Activated B cell treated with CpG ODN at 0.5 μM for 24 hours (primary cell): ENCODE measurements around the gene EPHA1. TPM values are rescaled to one million over a fixed set of nuclear protein-coding genes. Genes with fewer than 3 reads are reported as not detected.

Experiments used
- ATAC-seq: fragments of 200-7000 bp; cut with Tn5 transposase; one replicate; pipeline ENCODE4 v1.10.0; 2021; ENCODE audit warnings: low read depth, mild to moderate bottlenecking, moderate library complexity
- CTCF ChIA-PET: fragments of 350-600 bp; sonication (Branson Sonifier 250); formaldehyde crosslinking; loops from one replicate; lab custom pipeline; 2021; ENCODE audit warnings: antibody characterized with exemption; lab: Charles Lee
- POLR2A ChIA-PET: fragments of 350-600 bp; sonication (Branson Sonifier 250); formaldehyde crosslinking; loops from one replicate; lab custom pipeline; 2021; ENCODE audit warnings: antibody characterized with exemption; lab: Charles Lee
- DNase-seq: peaks from one replicate; pipeline ENCODE4 v3.0.0; 2022
- H3K27ac Mint-ChIP-seq: one replicate; pipeline ENCODE4 v1.8.0; 2020; ENCODE audit warnings: mixed read lengths
- H3K27me3 Mint-ChIP-seq: one replicate; pipeline ENCODE4 v1.8.0; 2021; ENCODE audit warnings: mixed read lengths
- H3K36me3 Mint-ChIP-seq: one replicate; pipeline ENCODE4 v1.8.0; 2021; ENCODE audit warnings: low read depth, mixed read lengths
- H3K4me1 Mint-ChIP-seq: one replicate; pipeline ENCODE4 v1.8.0; 2021; ENCODE audit warnings: mixed read lengths
- H3K4me3 Mint-ChIP-seq: one replicate; pipeline ENCODE4 v1.8.0; 2020; ENCODE audit warnings: mild to moderate bottlenecking, mixed read lengths
- H3K9me3 Mint-ChIP-seq: one replicate; pipeline ENCODE4 v1.8.0; 2020; ENCODE audit warnings: mixed read lengths
- CTCF ChIP-seq: fragments of 200-600 bp; IDR thresholded peaks from one replicate; pipeline ENCODE4 v1.8.0; 2022; ENCODE audit warnings: antibody characterized with exemption, mild to moderate bottlenecking
- intact Hi-C: fragments of 100-400 bp; cut with micrococcal nuclease; formaldehyde crosslinking; loops from one replicate; pipeline ENCODE4 v1.15.1; 2024
- total RNA-seq: library from RNA; stranded (reverse); gene quantifications from 2 replicates; pipeline ENCODE4 v1.2.3, GENCODE V29; 2022

Gene EPHA1
- total RNA-seq, 1 donor from 2014 or later, result not detected

DNA sequence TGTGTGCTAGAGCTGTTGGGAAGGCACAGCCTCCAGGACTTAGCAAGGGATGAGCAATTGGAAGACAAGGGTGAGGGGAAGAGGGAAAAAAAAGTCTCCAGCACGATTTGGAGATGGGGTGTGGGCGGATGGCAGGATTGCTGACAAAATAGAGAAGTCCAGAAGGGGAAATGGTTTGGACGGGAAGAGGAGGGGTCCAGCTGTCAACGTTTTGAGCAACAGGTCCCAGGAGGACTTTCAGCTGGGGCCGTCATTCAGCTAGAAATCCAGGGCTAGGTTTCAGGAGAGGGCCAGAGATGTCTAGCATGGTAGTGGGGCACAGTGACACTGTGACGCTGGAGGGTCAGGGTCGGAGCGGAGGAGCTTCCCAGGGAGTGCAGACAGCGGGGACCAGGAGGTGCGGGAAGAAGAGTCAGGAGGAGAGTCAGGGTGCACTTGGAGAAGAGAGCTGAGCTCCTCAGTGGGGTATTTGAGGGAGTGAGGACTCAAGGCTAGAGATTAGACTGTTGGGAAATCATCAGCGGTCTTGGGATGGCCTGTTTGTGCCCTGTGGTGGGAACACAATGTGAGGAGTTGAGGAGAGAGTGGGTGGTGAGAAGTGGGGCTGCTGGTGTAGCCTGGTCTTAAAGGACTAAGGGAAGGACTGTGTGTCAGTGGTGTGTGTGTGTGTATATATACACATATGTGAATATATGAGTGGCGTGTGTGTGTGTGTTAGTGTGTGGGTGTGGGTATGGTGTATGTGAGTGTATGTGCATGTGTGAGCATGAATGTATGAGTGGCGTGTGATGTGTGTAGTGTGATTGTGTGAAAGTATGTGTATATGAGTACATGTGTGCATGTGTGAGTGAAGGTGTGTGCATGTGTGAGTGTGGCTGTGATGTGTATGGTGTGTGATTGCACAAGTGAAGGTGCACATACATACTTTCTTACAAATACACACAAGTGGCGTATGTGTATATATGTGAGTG, 23.7 kb downstream of the EPHA1 start:
- no peaks in the 10 kb centered on the region for H3K27me3 Mint-ChIP-seq
- DNase-seq (no peak), ATAC-seq (no peak)
- peaks cover 17% of the 10 kb centered on the region for H3K36me3 Mint-ChIP-seq
- H3K4me1 Mint-ChIP-seq, result peaks cover 9% of the 10 kb centered on the region
- ChIA-PET CTCF (interaction anchor here (0.7 to 1.9 kb wide), 4 partner anchors 30 to 170 kb away, joined by 3 to 9 read pairs (median 4); no protein-coding TSS in a partner anchor), POLR2A (interaction anchor here (0.6 to 1.5 kb wide), 3 partner anchors 10 to 60 kb away, joined by 3 to 6 read pairs (median 4); no protein-coding TSS in a partner anchor)
- no peak for TF ChIP-seq CTCF
- H3K27ac Mint-ChIP-seq, result no peak overlapping the region
- intact Hi-C loops, result loop anchor here (5.0 to 10.0 kb wide), 5 partner anchors 38 to 1450 kb away; partner anchors contain the start of gene TPK1
- no peak overlapping the region for H3K4me3 Mint-ChIP-seq
- no peaks in the 10 kb centered on the region for H3K9me3 Mint-ChIP-seq

DNA sequence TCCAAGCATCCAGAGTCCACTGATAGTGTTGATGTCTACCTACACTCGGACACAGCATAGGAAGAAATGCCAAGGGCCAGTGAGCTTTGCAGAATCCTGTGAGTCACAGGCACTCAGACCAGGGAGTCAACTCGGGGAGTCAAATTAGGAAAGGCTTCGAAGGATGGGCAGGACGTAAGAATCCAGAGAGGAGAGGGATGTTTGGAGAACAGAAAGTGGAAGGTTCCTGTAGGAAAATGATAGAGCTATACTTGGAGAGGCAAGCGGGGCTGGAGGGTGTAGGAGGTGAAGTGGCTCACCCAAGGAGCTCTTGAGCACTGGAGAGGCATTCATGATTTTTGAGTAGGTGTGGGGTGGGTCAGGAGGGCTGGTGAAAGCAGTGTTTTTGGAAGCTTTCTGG, 24.5 kb downstream of the EPHA1 start:
- H3K27me3 Mint-ChIP-seq, result no peaks in the 10 kb centered on the region

GRCh38 chr7:143383642-143383957, 25.1 kb downstream of the EPHA1 start:
- H3K4me3 Mint-ChIP-seq, result peak overlapping the region; percentile 8
- ATAC-seq (no peak), DNase-seq (no peak)
- TF ChIP-seq CTCF, result no peak
- no peaks in the 10 kb centered on the region for H3K27me3 Mint-ChIP-seq
- peaks cover 21% of the 10 kb centered on the region for H3K4me1 Mint-ChIP-seq
- intact Hi-C loops, result loop anchor here (5.0 to 10.0 kb wide), 5 partner anchors 36 to 1451 kb away; partner anchors contain the start of gene TPK1
- ChIA-PET POLR2A (interaction anchor here (0.9 to 1.5 kb wide), 2 partner anchors 8 to 58 kb away, joined by 3 to 6 read pairs; no protein-coding TSS in a partner anchor), CTCF (interaction anchor here (1.9 kb wide), 1 partner anchor 143 kb away, joined by 9 read pairs; no protein-coding TSS in a partner anchor)
- no peaks in the 10 kb centered on the region for H3K9me3 Mint-ChIP-seq
- no peak overlapping the region for H3K27ac Mint-ChIP-seq
- peaks cover 6% of the 10 kb centered on the region for H3K36me3 Mint-ChIP-seq

More for the DNA sequence above, 24.5 kb downstream of the EPHA1 start:
- Mint-ChIP-seq H3K27ac (no peak overlapping the region), H3K9me3 (no peaks in the 10 kb centered on the region), H3K4me3 (no peak overlapping the region), H3K4me1 (peaks cover 17% of the 10 kb centered on the region), H3K36me3 (peaks cover 9% of the 10 kb centered on the region)
- no peak for ATAC-seq
- no peak for TF ChIP-seq CTCF
- DNase-seq, result no peak
- ChIA-PET POLR2A (interaction anchor here (0.9 to 1.5 kb wide), 2 partner anchors 9 to 59 kb away, joined by 3 to 6 read pairs; no protein-coding TSS in a partner anchor), CTCF (interaction anchor here (0.7 to 1.9 kb wide), 4 partner anchors 31 to 169 kb away, joined by 3 to 9 read pairs (median 4); no protein-coding TSS in a partner anchor)
- intact Hi-C loops, result loop anchor here (5.0 to 10.0 kb wide), 5 partner anchors 37 to 1451 kb away; partner anchors contain the start of gene TPK1

- no peaks in the 10 kb centered on the region for H3K27me3 Mint-ChIP-seq
- peak overlapping the region; percentile 73 for H3K4me3 Mint-ChIP-seq
- ChIA-PET POLR2A (no interaction called here), CTCF (interaction anchor here (1.9 kb wide), 1 partner anchor 142 kb away, joined by 9 read pairs; no protein-coding TSS in a partner anchor)
- DNase-seq (no peak), ATAC-seq (no peak)
- peaks cover 4% of the 10 kb centered on the region for H3K36me3 Mint-ChIP-seq
- no peak for TF ChIP-seq CTCF
- peaks cover 21% of the 10 kb centered on the region for H3K4me1 Mint-ChIP-seq
- no peaks in the 10 kb centered on the region for H3K9me3 Mint-ChIP-seq
- intact Hi-C loops, result loop anchor here (5.0 to 10.0 kb wide), 5 partner anchors 36 to 1452 kb away; partner anchors contain the start of gene TPK1
- peak overlapping the region; percentile 7 for H3K27ac Mint-ChIP-seq
Measured at GRCh38 chr7:143382791-143383641, 25.6 kb downstream of the EPHA1 start.
